Liver (tissue), 9 donors: ENCODE results near the gene CEP170. TPM values are rescaled to one million over a fixed set of nuclear protein-coding genes. Genes with fewer than 3 reads are reported as not detected.

Experiments used
- DNase-seq: peaks from one replicate; pipeline ENCODE4 v3.0.0-alpha.2; 2017; ENCODE audit warnings: low spot score
- H3K27ac ChIP-seq, 2 donors: one replicate each; pipeline ENCODE4 v1.7.0; 2013; ENCODE audit warnings: inconsistent platforms in 2 of 2, low read length in 2 of 2, control low read depth in 1 of 2, low read depth in 1 of 2, mild to moderate bottlenecking in 1 of 2
- H3K27me3 ChIP-seq, 4 donors: one replicate each; pipeline versions ENCODE4 v1.6.1 to v1.7.0; 2013; ENCODE audit warnings: low read length in 3 of 4, inconsistent platforms in 1 of 4, mild to moderate bottlenecking in 1 of 4, moderate library complexity in 1 of 4; ENCODE audit not compliant: control insufficient read depth in 4 of 4, insufficient read depth in 4 of 4
- H3K36me3 ChIP-seq, 4 donors: one replicate each; pipeline versions ENCODE4 v1.6.1 to v1.7.0; 2013; ENCODE audit warnings: low read length in 3 of 4, mild to moderate bottlenecking in 3 of 4, low read depth in 1 of 4, moderate library complexity in 1 of 4; ENCODE audit not compliant: control insufficient read depth in 4 of 4, insufficient read depth in 3 of 4
- H3K4me1 ChIP-seq, 4 donors: one replicate each; pipeline versions ENCODE4 v1.6.1 to v1.7.0; 2013; ENCODE audit warnings: low read length in 3 of 4, mild to moderate bottlenecking in 3 of 4, moderate library complexity in 1 of 4; ENCODE audit not compliant: control insufficient read depth in 4 of 4, insufficient read depth in 4 of 4
- H3K4me3 ChIP-seq, 3 donors: one replicate each; pipeline versions ENCODE4 v1.6.1 to v1.7.0; 2013; ENCODE audit warnings: low read length in 3 of 3, control low read depth in 1 of 3, low read depth in 1 of 3, mild to moderate bottlenecking in 1 of 3
- H3K9ac ChIP-seq, 2 donors: one replicate each; pipeline ENCODE4 v1.7.0; 2013; ENCODE audit warnings: low read length in 2 of 2, mild to moderate bottlenecking in 2 of 2, moderate library complexity in 2 of 2, control low read depth in 1 of 2, low read depth in 1 of 2
- H3K9me3 ChIP-seq, 4 donors: one replicate each; pipeline versions ENCODE4 v1.6.1 to v1.7.0; 2013; ENCODE audit warnings: low read length in 3 of 4; ENCODE audit not compliant: control insufficient read depth in 4 of 4
- ATF3 ChIP-seq: IDR thresholded peaks from 2 replicates; pipeline ENCODE4 v1.6.1; 2016; ENCODE audit warnings: antibody characterized with exemption
- CTCF ChIP-seq: fragments of 150-350 bp; IDR thresholded peaks from 2 replicates; pipeline ENCODE4 v1.5.1; 2017; ENCODE audit warnings: improper control_type of control experiment, low read depth, low read length; ENCODE audit not compliant: missing input control
- EGR1 ChIP-seq, 2 donors: IDR thresholded peaks; 2 replicates each; pipeline ENCODE4 v1.6.1; 2016 to 2018; ENCODE audit warnings: antibody characterized with exemption in 2 of 2, low read depth in 2 of 2
- FOXA1 ChIP-seq: IDR thresholded peaks from 2 replicates; pipeline ENCODE4 v1.6.1; 2016; ENCODE audit warnings: antibody characterized with exemption
- FOXA2 ChIP-seq: IDR thresholded peaks from 2 replicates; pipeline ENCODE4 v1.6.1; 2016; ENCODE audit warnings: antibody characterized with exemption
- GABPA ChIP-seq, 2 donors: IDR thresholded peaks in 1 of 2; conservative IDR thresholded peaks in 1 of 2; 2 replicates each; pipeline ENCODE4 v1.6.1; 2016; ENCODE audit warnings: antibody characterized with exemption in 2 of 2, mild to moderate bottlenecking in 1 of 2, moderate library complexity in 1 of 2
- HNF4A ChIP-seq, 2 donors: conservative IDR thresholded peaks; 2 replicates each; pipeline ENCODE4 v1.6.1; 2016; ENCODE audit warnings: antibody characterized with exemption in 2 of 2, mild to moderate bottlenecking in 2 of 2
- HNF4G ChIP-seq: IDR thresholded peaks from 2 replicates; pipeline ENCODE4 v1.6.1; 2016; ENCODE audit warnings: antibody characterized with exemption
- JUND ChIP-seq, 2 donors: IDR thresholded peaks; 2 replicates each; pipeline ENCODE4 v1.6.1; 2016; ENCODE audit warnings: antibody characterized with exemption in 2 of 2
- NR2F2 ChIP-seq: IDR thresholded peaks from 2 replicates; pipeline ENCODE4 v1.6.1; 2016; ENCODE audit warnings: antibody characterized with exemption
- RAD21 ChIP-seq, 2 donors: IDR thresholded peaks; 2 replicates each; pipeline ENCODE4 v1.6.1; 2016; ENCODE audit warnings: antibody characterized with exemption in 2 of 2, mild to moderate bottlenecking in 2 of 2
- REST ChIP-seq: IDR thresholded peaks from 2 replicates; pipeline ENCODE4 v1.6.1; 2016; ENCODE audit warnings: antibody characterized with exemption, mild to moderate bottlenecking
- SP1 ChIP-seq: IDR thresholded peaks from 2 replicates; pipeline ENCODE4 v1.6.1; 2018; ENCODE audit warnings: antibody characterized with exemption, mild to moderate bottlenecking
- TAF1 ChIP-seq: conservative IDR thresholded peaks from 2 replicates; pipeline ENCODE4 v1.6.1; 2016; ENCODE audit warnings: antibody characterized with exemption, mild to moderate bottlenecking
- YY1 ChIP-seq: IDR thresholded peaks from 2 replicates; pipeline ENCODE4 v1.6.1; 2016; ENCODE audit warnings: antibody characterized with exemption, mild to moderate bottlenecking
- ZBTB33 ChIP-seq: IDR thresholded peaks from 2 replicates; pipeline ENCODE4 v1.6.1; 2016; ENCODE audit warnings: antibody characterized with exemption
- WGBS: extraction: QIAGEN DNeasy Blood & Tissue Kit; methylation state at CpG from one replicate; pipeline ENCODE4 v1.1.7; 2013; 5-methylcytosine and 5-hydroxymethylcytosine counted together
- polyA plus RNA-seq, 2 donors: library from polyadenylated mRNA; stranded (reverse) in 1 of 2; unstranded in 1 of 2; fragments of 200-250 nt in 1 of 2; fragments of >200 nt in 1 of 2; fragmentation: Nextera tagmentation in 1 of 2; extraction: Ambion mirVana in 1 of 2; gene quantifications; one replicate each; pipeline versions ENCODE4 v1.2.1 to v1.2.3, GENCODE V29; 2013 to 2015
- total RNA-seq, 2 donors: library from RNA; depleted of rRNA; stranded (reverse); fragments of >200 nt; gene quantifications; one replicate each; pipeline ENCODE4 v1.2.3, GENCODE V29; 2014
- donor health status: healthy.
- donor health status: healthy.
- donor health status: healthy.
- donor health status: healthy.
- donor health status: healthy.

CEP170 gene
- total and polyA plus RNA-seq, 4 donors: 5.0 to 21.5 (median 14.9) TPM

- WGBS: 78% methylated on average over 6 of the region's 6 CpGs
- DNase-seq: no peak
- peaks cover 0 to 18% (median 7%) of the 10 kb centered on the region in 4 donors for H3K36me3 ChIP-seq
These were observed 15.2 kb upstream of the CEP170 start for GRCh38 chr1:243270097-243270864.

GRCh38 chr1:243269461-243269801 is 14.3 kb upstream of the CEP170 start:
- peak overlapping the region; percentile 5 to 64 for H3K27ac ChIP-seq
- 86% methylated on average over 4 of the region's 4 CpGs for WGBS
- H3K9me3 ChIP-seq: no peaks in the 10 kb centered on the region
- no peak overlapping the region for H3K4me3 ChIP-seq
- H3K36me3 ChIP-seq: peaks cover 0 to 12% (median 2%) of the 10 kb centered on the region in 4 donors
- H3K4me1 ChIP-seq: peaks cover 0 to 10% (median 2%) of the 10 kb centered on the region in 4 donors
- no peak for DNase-seq
- H3K27me3 ChIP-seq: no peaks in the 10 kb centered on the region
- H3K9ac ChIP-seq: no peak overlapping the region
- TF ChIP-seq RAD21 (IDR thresholded peaks at IDR 0.05) (no peak), FOXA2 (no peak), REST (no peak), FOXA1 (no peak), HNF4A (conservative IDR thresholded peaks at IDR 0.05) (no peak), JUND (IDR thresholded peaks at IDR 0.05) (no peak), ZBTB33 (no peak), CTCF (no peak), GABPA (IDR thresholded peaks at IDR 0.05 in 1 of 2, conservative IDR thresholded peaks at IDR 0.05 in 1 of 2) (no peak), EGR1 (IDR thresholded peaks at IDR 0.05; ENCODE audit: low read depth in 2 of 2) (no peak), ATF3 (no peak), HNF4G (no peak), SP1 (no peak), YY1 (no peak), NR2F2 (no peak)

More at GRCh38 chr1:243270097-243270864, 15.2 kb upstream of the CEP170 start:
- no peak overlapping the region for H3K9ac ChIP-seq
- no peak overlapping the region for H3K4me3 ChIP-seq
- H3K4me1 ChIP-seq: peaks cover 0 to 10% (median 2%) of the 10 kb centered on the region in 4 donors
- no peak for TF ChIP-seq JUND (IDR thresholded peaks at IDR 0.05)
- no peak for TF ChIP-seq RAD21 (IDR thresholded peaks at IDR 0.05)
- TF ChIP-seq TAF1: no peak
- TF ChIP-seq FOXA2: no peak
- no peak for TF ChIP-seq REST
- TF ChIP-seq FOXA1: no peak
- no peaks in the 10 kb centered on the region for H3K27me3 ChIP-seq
- peak overlapping the region; percentile 40 to 64 for H3K27ac ChIP-seq
- no peaks in the 10 kb centered on the region for H3K9me3 ChIP-seq
